ENCODE results near the gene TUBA8.
A peak's percentile ranks its signal among the peaks of the same experiment; 100 is the strongest.
"Not testable (repeated sequence)": the region's sequence is repeated elsewhere in the genome, so short reads cannot be mapped to it uniquely, and the experiment has no call there.

TUBA8 gene

DNA sequence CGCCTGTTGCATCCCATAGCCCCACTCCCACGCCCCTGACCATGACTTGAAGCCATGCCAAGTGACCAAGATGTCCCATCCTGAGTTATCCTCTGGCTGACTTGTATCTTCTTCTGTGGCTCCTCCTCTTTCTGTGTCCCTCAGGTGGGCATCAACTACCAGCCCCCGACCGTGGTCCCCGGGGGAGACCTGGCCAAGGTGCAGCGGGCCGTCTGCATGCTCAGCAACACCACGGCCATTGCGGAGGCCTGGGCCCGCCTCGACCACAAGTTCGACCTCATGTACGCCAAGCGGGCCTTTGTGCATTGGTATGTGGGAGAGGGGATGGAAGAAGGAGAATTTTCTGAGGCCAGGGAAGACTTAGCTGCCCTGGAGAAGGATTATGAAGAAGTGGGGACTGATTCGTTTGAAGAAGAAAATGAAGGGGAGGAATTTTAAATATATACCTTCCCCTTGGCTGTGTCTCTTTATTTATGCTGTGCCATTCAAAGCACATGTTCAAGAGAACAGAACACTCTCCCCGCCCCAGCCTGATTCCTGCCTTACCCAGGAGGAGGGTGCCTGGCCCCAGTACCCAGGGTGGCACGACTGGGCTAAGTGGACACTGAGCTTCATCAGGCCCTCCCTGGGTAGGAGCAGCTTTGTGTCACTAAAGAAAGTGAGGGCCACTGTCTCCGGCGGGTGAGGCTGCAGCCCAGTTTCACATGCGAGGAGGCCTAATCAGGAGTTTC is 20.3 kb downstream of the TUBA8 start:
- DNase-seq (ENCODE audit: low spot score): no peak

DNA sequence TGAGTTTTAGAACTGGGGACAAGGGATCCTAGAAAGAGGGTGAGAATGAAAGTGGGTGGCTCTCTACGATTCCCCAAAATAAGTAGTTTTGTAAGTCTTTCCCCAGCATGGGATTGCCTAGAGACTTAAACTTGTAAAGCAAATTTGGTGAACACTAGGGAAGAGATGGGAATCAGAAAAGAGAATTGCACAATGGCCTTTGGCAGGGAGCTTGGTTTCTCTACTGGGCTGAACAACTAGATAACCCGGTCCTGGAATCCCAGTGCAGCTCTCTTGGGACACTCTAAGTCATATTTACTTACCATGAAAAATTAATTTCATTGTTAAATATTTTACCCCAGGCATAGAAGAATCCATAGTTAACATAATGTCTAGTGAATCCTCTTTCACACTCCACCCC is 22.8 kb downstream of the TUBA8 start:
- DNase-seq (ENCODE audit: low spot score): no peak

DNA sequence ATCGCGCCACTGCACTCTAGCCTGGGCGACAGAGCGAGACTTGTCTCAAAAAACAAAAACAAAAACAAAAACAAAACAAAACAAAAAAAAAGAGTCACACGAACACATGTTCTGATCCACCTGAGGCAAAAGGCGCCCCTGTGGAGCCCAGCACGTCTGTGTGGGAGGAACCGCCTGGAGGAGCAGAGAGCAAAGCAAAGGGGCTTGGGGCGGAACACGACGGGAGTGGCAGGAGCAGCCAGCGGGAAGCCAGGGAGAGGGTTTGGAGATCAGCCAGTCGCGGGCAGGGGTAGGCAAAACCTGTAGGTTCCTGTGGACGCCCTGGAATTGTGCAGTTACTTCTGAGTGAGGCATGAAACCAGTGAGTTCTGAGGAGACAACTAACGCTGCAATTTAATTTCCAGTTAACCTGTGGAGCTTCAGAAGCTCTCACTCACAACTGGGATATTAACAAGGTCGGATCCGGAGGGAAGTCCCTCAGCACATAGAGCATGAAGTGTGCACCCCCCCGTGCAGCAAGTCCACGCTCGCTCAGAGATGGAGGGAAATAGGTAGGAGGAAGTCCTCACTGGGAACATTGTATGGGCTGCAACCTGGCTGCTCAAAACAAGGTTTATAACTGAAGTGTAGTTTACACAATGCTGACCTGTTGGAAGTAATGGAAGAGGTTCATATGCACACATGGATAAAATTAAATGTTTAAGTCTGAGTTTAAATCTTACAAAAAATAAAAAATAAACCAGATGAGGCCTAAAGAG is 26.1 kb downstream of the TUBA8 start:
- no peak for DNase-seq (ENCODE audit: low spot score)

DNA sequence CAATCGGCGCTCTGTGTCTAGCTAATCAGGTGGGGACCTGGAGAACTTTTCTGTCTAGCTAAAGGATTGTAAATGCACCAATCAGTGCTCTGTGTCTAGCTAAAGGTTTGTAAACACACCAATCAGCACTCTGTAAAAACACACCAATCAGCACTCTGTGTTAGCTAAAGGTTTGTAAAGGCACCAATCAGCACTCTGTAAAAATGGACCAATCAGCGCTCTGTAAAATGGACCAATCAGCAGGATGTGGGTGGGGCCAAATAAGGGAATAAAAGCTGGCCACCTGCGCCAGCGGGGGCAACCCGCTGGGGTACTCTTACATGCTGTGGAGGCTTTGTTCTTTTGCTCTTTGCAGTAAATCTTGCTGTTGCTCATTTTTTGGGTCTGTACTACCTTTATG is 30.4 kb downstream of the TUBA8 start:
- not testable (repeated sequence) for DNase-seq (ENCODE audit: low spot score)

DNA sequence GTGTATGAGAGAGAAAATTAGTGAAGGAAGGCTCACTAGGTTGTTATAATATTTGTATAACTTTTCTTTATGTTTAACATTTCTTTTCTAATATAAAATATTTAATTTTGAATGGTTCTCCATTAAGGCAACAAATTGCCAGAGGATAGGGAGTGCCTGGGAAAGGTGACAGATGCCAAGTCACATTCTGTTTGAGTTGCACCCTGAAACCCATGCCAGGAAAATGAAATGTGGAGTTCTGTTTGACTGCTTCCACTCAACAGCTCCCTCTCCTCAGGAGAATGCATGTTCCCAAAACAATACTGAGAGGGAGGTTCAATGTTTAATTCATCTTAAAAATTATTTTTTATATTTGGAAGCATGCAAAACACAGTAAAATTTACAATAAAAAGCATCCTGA is 33.5 kb downstream of the TUBA8 start:
- no peak for DNase-seq (ENCODE audit: low spot score)

DNA sequence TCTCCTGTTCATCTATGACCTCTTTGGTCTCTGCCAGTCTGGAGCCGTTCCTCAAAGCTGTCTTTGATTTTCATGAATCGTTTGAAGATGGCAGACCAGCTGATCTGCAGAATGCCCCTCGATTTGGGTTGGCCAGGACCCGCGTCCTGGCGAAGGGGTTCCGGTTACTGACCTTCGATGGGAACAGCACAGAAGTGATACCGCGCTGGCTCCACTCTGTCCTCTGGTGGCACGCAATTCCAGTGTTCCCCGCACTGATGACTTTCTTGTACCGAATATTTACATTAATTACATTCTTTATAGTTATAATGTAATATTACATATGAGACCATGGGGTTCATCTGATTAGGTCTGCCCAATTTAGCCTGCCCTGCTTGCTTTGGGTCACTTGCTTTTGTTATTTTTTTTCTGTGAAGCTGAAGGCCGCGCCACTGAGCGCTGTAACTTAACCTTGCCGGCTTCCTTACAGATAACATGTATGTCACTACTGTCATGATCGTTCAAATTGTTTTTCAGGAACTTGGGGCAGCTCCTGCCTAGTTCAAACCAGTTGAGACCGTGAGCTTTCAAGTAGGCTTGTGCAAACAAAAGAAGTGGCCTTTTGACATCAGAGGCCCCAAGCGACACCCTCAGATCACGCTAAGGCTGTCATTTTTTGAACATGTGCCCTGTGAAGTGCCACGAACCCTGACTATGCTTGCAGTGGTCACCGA is 35.2 kb downstream of the TUBA8 start:
- DNase-seq (ENCODE audit: low spot score): no peak

DNA sequence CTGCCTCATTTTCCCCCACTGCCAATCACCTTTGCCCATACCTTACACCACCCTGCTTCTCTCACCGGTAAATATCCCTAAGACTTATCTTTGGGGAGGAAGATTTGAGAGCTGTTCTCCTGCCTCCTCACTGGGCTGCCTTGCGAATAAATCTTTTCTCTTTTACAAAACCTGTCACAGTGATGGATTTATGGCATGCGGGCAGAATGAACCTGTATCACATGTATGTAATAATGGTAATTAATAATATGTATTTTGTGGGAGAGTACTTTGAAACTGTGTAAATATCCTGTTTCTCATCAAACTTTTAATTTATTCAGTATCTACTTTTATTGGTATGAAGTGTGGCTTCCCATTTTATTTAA is 35.8 kb downstream of the TUBA8 start:
- no peak for DNase-seq (ENCODE audit: low spot score)

DNA sequence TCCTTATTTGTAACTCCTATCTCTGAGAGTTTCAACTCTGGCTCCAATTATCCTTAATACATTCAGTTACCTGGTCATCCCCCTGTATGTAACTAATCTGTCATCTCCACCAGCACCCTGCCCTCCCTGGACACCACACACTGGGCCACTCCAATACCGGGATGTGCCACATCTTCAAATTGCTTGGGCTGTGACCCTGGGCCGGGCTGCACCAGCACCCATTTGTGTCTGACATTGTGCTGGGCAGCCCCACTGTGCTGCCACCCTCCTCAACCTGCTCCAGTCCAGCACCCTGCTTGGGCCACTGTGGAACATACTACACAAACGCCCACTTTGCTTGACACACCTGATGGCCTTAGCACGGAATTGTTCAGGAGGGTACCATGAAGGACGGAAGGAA is 37.2 kb downstream of the TUBA8 start:
- DNase-seq (ENCODE audit: low spot score): no peak

DNA sequence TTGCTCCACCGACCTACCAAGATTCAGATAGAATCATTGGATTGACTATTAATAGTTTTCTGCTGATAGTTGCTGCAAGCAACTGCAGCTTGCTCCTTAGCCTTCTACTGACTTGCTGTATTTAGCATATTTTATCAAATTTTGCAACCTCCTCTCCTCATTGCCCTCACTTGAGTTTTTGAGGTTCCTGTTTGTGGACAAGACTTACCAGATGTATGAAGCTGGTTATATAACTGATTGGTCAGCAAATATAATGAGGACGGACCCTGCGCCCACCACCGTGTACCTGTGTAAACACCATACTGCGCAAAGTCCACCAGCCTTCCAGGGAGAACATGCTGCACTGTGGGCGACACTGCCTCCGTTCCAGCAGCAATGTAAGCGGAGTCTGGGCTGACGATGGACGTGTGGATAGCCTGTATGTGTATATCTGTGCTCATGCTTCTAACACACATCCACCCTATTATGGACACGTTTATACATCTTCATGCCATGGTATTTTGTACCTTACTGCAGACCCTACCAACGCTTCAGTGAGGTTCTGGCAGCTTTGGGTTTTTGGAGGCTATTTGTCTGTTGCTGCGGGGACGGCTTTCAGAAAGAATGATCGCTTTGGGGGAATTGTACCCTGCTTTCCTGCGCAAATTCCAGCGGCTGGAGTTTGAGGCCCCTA is 37.8 kb downstream of the TUBA8 start:
- DNase-seq (ENCODE audit: low spot score): no peak

DNA sequence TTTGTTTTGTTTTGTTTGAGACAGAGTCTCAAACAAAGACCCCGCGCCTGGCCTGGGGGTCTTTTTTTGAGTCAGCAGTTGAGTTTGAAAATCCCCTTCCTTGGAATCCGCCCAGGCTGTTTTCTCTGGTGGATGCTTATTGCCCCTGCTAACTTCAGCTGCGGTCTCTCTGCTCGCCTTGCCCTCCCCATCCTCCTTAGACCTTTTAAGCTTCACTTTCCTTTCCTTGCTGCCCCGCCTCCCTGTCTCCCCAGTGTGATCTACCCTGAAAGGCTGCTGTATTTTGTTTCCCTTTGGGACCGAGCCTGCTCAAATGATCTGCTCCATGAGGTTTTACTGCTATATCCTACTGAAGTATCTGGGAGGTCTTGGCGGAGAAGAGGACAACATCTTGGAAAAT is 41.9 kb downstream of the TUBA8 start:
- DNase-seq (ENCODE audit: low spot score): no peak

DNA sequence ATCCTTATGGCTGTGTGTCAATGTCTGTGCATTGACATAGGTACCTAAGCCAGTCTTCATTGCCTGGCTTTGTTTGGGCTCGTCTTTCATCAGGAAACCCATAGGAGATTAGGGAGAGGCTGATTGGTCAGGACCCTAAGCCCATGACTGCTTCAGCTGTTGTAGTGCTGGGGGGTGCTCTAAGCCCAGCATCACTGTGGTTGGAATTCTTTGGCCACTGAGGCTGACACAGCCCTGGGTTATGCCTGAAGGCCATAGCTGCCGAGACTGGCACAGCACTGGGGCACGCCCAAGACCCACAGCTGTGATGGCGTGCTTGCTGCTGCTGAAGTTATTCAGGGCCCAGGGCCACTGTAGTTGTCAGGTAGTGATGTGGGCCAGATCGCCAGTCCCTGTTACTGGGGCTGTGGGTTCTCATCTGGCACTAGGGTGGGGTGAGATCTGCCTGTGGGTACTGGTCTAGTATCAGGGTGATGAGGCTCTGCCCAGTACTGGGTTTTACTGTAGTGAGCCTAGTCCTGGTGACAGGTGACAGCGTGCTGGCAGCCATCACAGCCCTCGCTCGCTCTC is 44.3 kb downstream of the TUBA8 start:
- DNase-seq (ENCODE audit: low spot score): no peak

DNA sequence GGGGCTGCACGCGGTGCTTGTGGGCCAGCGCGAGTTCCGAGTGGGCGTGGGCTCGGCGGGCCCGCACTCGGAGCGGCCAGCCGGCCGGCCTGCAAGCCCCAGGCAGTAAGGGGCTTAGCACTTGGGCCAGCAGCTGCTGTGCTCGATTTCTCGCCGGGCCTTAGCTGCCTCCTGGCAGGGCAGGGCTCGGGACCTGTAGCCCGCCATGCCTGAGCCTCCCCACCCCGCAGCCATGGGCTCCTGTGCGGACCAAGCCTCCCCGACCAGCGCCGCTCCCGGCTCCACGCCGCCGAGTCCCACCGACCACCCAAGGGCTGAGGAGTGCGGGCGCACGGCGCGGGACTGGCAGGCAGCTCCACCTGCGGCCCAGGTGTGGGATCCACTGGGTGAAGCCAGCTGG is 44.9 kb downstream of the TUBA8 start:
- DNase-seq (ENCODE audit: low spot score): not testable (repeated sequence)

DNA sequence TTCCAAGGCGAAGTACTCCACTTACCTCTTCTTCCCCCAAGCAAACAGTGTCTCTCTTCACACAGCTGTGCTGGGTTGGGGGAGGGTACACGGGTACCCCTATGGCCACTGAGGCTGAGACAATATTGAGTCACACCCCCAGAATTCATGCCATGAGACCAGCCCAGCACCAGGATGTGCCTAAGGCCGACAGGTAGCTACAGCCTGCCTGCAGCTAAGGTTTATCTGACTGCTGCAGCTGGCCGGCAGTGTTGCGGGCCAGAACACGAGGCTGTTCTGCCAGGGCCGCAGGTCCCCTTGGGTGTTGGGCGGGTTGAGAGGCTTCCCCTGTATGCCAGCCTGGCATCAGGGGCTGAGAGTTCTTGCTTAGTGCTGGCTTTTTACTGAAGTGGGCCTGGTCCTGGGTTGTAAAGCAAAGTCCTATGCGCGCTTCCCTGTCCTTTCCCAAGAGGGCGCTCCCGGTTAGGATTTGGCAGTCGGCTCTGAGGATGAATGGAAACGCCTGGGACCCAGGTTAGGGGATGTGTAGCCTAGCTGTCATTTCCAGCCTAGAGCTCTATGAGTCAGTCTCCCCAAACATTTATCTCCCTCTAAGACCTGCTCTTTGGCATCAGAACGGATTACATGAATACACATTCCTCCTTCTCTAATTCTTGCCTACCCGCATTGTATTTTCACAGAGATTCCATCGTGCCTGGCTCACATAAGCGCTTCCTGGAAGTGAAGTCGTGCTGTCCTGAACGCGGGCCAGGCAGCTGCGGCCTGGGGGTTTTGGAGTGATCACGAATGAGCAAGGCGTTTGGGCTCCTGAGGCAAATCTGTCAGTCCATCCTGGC is 46.5 kb downstream of the TUBA8 start:
- DNase-seq (ENCODE audit: low spot score): peak; percentile 64

DNA sequence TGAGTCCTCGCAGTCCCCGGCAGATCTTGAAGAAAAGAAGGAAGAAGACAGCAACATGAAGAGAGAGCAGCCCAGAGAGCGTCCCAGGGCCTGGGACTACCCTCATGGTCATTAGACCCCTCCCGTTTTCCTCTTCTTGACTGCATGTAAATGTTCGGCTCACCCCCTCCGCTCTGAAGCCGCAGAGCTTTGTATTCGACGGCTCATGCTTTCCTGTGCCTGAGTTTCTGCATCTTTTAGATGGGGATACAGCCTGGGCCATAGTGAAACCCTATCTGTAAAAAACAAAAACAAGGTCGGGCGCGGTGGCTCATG is 47.1 kb downstream of the TUBA8 start:
- DNase-seq (ENCODE audit: low spot score): no peak

DNA sequence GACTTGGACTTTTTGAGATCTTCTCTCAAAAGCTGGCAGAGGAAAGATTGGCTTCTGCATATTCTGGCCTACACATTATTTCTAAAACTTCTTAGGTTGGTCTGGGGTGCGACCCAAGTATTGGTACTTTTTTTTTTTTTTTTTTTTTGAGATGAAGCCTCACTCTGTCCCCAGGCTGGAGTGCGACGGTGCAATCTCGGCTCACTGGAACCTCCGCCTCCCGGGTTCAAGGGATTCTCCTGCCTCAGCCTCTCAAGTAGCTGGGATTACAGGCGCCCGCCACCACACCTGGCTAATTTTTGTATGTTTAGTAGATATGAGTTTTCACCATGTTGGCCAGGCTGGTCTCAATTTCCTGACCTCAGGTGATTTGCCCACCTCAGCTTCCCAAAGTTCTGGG is 50.0 kb downstream of the TUBA8 start:
- not testable (repeated sequence) for DNase-seq (ENCODE audit: low spot score)

DNA sequence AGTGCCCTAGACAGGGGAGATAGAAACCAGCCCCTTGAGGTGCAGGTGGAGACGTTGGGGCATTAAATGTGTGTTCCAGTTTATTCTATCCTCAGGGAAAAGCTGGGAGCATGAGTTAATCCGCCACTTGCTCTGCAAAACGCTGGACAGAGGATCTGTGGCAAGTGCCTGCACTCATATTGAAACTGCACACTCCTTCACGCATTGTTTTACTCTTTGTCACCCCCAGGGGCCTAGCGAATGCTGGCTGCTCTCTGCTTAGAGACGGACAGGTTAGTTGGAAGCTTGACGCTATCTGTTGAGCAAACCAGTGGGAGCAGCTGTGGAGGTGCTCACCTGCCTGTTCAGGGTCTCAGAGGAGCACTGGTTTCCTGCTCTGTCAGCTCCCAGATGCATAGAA is 53.2 kb downstream of the TUBA8 start:
- DNase-seq (ENCODE audit: low spot score): peak; percentile 35

DNA sequence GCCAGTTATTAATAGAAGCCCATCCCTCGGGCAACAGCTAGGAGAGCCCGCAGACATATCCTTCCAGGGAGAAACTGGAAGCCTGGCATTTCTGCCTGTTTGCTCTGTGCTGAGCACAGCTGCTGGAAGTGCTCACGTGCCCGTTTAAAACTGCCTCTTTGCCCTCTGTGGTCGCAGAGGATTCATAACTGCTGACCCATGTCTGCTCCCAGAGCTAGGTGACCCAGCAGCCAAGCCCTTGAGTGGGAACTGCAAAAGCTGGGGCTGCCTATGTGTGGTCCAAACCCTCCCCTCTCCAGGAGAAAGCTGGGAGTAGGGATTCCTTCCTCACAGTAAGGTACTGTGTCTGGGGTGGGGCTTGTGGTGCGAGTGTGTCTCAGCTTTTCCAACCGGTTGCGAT is 54.0 kb downstream of the TUBA8 start:
- DNase-seq (ENCODE audit: low spot score): not testable (repeated sequence)

DNA sequence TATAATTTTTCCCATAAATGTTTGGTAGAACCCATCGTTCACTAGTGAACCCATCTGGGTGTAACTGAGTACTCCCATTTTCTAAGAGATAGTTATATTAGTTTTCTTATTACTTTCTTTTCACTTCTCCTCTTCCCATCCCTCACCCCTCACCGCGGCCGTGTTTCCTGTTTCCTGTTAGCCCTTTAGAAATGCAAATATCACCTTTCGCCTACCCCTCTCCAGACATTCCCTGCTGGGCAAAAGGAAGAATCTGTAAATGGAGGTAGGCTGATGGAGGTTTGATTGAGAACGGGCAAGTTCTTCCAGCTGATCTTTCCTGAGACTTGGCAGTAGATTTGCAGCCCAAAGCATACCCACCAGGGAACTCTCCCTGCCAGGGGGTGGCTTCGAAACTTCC is 54.7 kb downstream of the TUBA8 start:
- not testable (repeated sequence) for DNase-seq (ENCODE audit: low spot score)

DNA sequence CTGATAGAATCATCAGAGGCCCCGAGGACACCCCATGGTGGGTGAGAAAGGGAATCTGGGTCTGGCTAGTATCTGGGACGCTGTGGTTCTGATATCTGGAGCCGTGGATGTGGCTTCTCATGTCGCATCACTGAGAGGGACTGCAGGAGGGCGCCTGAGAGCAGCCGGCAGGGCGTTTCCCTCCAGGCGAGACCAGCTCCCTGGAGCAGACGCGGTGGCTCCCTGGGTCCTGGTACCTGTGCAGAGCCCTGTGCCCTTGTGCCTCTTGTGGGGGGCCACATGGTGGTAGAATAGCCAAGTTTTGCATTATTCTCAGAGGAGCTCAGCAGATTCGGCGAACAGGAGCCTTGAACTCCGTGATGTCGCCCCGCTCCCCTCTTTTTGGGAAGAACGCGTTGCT is 59.7 kb downstream of the TUBA8 start:
- not testable (repeated sequence) for DNase-seq (ENCODE audit: low spot score)

DNA sequence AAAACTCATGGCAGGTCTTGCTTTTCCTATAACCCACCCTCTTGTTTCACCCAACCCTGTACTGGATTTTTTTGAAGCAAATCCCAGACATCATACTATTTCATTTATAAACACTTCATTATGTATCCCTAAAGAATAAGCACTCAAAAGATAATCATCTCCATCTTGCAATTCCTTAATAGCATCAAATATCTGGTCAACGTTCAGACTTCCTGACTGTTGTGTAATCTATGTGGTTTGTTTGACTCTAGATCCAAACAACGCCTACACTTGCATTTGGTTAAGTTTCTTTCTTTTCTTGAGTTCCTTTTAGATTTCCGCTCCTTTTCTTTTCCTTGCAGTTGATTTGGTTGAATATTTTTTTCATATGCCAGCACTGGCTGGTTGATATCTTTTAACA is 61.6 kb downstream of the TUBA8 start:
- DNase-seq (ENCODE audit: low spot score): not testable (repeated sequence)

DNA sequence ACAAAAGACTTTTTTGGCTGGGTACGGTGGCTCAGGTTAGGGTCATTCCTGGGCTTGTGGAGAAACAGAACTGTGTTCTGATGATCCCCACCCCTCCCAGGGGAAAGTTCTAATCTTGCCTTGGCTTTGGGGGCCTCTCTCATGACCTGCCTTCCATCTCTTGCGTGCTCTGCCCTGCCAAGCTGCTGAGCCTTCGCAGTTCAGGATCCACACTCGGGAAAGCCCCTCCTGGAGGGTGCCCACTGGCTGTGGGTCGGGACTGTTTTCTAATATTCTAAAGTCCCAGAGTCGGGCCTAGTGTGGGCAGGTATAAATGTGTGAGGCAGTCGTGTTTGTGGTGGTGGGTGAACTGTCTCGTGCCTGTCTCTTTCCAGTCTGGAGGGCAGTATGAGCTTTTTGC is 62.2 kb downstream of the TUBA8 start:
- not testable (repeated sequence) for DNase-seq (ENCODE audit: low spot score)
